Ishikawa (cell line): ENCODE measurements around the gene FCMR.

Experiments used
- CEBPB ChIP-seq: IDR thresholded peaks from 2 replicates; pipeline ENCODE4 v1.6.1; 2012
- CREB1 ChIP-seq: IDR thresholded peaks from 2 replicates; pipeline ENCODE4 v1.6.1; 2012; ENCODE audit warnings: low read depth
- EGR1 ChIP-seq: IDR thresholded peaks from 2 replicates; pipeline ENCODE4 v1.6.1; 2012
- EP300 ChIP-seq: IDR thresholded peaks from 2 replicates; pipeline ENCODE4 v1.6.1; 2012; ENCODE audit warnings: borderline replicate concordance
- FOXM1 ChIP-seq: IDR thresholded peaks from 2 replicates; pipeline ENCODE4 v1.6.1; 2012; ENCODE audit warnings: low read depth, borderline replicate concordance
- NFIC ChIP-seq: IDR thresholded peaks from 2 replicates; pipeline ENCODE4 v1.6.1; 2012
- RAD21 ChIP-seq: IDR thresholded peaks from 2 replicates; pipeline ENCODE4 v1.6.1; 2012; ENCODE audit warnings: low read depth
- TAF1 ChIP-seq: IDR thresholded peaks from 2 replicates; pipeline ENCODE4 v1.6.1; 2012; ENCODE audit warnings: low read depth, mild to moderate bottlenecking
- TCF12 ChIP-seq: IDR thresholded peaks from 2 replicates; pipeline ENCODE4 v1.6.1; 2012; ENCODE audit warnings: low read depth
- TEAD4 ChIP-seq: IDR thresholded peaks from 2 replicates; pipeline ENCODE4 v1.6.1; 2012
- YY1 ChIP-seq: IDR thresholded peaks from 2 replicates; pipeline ENCODE4 v1.6.1; 2012; ENCODE audit warnings: low read depth
- ZBTB7A ChIP-seq: IDR thresholded peaks from 2 replicates; pipeline ENCODE4 v1.6.1; 2012; ENCODE audit warnings: low read depth
- TF ChIP-seq, protein P1 (sequence below): IDR thresholded peaks from 2 replicates; pipeline ENCODE4 v1.6.1; 2012
- TF ChIP-seq, protein P2 (sequence below): IDR thresholded peaks from 2 replicates; pipeline ENCODE4 v1.6.1; 2012; ENCODE audit warnings: low read depth, mild to moderate bottlenecking
- TF ChIP-seq, protein P3 (sequence below): IDR thresholded peaks from 2 replicates; pipeline ENCODE4 v1.6.1; 2012

The FCMR gene

DNA sequence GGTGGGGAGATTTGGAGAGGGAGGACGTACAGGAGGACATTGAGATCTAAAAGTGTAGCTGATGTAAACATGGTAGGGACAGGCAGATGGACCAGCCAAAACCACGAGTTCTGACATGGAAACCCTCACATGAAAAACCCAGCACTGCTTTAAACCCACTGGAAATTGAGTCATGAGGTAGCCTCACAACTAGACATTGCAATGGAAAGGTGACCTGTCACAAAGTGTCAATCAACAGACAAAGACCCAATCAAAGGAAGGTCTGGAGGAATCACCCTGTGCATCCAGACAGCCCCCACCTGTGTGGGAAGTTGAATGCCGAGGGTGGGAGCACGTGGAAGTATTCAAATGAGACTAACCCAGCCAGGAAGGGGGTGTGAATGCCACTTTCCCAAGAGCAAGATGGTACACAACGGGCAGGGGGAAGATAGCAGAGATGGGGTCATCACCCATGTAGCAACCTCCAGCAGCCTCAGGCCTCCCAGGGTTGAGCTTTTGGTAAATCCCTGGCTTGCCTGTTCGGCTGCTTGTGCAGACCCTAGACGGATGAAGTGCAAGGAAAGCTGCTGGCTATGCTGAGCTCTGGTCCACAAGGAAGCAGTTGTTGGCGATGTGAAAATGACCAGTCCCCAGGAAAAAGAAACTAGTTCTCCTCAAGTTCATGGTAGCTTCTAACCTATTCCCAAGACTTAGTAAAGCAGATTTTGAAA lies 5.6 kb downstream of the FCMR start:
- no peak for TF ChIP-seq EP300
- TF ChIP-seq CREB1: no peak
- TF ChIP-seq, protein P1, sequence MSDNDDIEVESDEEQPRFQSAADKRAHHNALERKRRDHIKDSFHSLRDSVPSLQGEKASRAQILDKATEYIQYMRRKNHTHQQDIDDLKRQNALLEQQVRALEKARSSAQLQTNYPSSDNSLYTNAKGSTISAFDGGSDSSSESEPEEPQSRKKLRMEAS: no peak
- TF ChIP-seq FOXM1: no peak
- TF ChIP-seq, protein P2, sequence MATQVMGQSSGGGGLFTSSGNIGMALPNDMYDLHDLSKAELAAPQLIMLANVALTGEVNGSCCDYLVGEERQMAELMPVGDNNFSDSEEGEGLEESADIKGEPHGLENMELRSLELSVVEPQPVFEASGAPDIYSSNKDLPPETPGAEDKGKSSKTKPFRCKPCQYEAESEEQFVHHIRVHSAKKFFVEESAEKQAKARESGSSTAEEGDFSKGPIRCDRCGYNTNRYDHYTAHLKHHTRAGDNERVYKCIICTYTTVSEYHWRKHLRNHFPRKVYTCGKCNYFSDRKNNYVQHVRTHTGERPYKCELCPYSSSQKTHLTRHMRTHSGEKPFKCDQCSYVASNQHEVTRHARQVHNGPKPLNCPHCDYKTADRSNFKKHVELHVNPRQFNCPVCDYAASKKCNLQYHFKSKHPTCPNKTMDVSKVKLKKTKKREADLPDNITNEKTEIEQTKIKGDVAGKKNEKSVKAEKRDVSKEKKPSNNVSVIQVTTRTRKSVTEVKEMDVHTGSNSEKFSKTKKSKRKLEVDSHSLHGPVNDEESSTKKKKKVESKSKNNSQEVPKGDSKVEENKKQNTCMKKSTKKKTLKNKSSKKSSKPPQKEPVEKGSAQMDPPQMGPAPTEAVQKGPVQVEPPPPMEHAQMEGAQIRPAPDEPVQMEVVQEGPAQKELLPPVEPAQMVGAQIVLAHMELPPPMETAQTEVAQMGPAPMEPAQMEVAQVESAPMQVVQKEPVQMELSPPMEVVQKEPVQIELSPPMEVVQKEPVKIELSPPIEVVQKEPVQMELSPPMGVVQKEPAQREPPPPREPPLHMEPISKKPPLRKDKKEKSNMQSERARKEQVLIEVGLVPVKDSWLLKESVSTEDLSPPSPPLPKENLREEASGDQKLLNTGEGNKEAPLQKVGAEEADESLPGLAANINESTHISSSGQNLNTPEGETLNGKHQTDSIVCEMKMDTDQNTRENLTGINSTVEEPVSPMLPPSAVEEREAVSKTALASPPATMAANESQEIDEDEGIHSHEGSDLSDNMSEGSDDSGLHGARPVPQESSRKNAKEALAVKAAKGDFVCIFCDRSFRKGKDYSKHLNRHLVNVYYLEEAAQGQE: no peak
- TF ChIP-seq YY1: no peak
- no peak for TF ChIP-seq TAF1
- TF ChIP-seq RAD21: no peak
- TF ChIP-seq TEAD4: no peak
- TF ChIP-seq NFIC: no peak
- no peak for TF ChIP-seq CEBPB
- TF ChIP-seq, protein P3, sequence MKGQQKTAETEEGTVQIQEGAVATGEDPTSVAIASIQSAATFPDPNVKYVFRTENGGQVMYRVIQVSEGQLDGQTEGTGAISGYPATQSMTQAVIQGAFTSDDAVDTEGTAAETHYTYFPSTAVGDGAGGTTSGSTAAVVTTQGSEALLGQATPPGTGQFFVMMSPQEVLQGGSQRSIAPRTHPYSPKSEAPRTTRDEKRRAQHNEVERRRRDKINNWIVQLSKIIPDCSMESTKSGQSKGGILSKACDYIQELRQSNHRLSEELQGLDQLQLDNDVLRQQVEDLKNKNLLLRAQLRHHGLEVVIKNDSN: no peak
- no peak for TF ChIP-seq ZBTB7A
- TF ChIP-seq EGR1: no peak
- TF ChIP-seq TCF12: no peak

DNA sequence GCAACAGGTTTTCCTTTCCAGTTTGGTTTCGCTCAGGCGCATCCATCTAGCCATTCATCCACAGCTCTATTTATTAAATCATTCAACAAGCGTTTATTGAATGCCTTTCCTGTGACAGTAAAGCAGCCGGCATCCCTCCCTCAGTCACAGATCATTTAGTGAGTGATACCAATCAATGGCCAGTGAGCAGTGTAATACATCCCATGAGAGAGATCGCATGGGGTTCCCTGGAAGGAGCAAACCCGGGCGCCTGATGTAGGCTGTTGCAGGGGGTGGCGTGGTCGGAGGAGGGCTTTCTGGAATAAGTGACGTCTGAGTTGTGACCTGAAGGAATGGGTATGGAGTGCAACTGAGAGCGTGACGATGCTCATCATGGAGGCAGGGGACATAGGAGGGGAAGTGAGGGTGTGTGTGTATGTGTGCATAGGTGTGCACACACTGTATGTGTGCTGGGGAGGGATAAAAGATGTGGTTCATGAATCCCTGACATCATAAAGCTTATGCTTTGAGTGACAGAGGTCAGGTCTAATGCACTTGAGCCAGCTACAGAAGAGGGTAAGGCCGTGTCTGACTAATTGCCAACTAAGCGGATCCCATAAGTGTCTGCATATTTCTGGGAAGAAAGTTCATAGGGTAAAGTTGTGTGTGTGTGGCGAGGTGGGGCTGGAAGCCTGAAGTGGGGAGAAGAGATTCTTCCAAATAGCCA lies 6.6 kb downstream of the FCMR start:
- TF ChIP-seq NFIC (no peak), EGR1 (no peak), TAF1 (no peak), FOXM1 (no peak), EP300 (no peak)
- TF ChIP-seq, protein P1: no peak
- TF ChIP-seq, protein P3: no peak
- TF ChIP-seq, protein P2: no peak

DNA sequence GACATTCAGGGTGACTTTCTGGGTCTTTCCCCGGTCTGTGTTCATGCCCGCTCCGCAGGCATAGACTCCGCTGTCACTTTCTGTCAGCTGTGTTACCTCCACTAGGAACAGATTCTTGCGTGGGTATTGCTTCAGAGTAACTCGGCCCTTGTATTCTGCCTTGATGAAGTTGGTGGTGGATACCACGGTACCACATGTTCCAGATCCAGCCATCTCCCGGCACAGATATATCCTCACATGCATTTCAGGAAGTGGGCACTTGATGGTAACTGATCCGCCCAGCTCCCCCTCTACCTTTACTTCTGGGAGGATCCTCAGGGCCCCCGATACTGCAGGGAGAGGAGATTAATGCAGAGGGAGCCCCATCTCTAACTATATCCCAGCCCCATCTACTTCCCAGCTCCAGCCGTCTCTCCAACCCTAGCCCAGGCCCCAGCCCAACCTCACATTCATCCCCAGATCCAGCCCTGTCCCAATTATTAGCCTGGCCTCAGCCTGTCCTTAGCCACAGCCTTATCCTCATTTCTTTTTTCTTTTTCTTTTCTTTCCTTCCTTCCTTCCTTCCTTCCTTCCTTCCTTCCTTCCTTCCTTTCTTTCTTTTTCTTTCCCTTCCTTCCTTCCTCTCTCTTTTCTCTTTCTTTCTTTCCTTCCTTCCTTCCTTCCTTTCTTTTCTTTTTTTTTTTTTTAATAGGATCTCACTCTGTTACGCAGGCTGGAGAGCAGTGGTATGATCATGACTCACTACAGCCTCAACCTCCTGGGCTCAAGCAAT lies 7.8 kb downstream of the FCMR start:
- TF ChIP-seq ZBTB7A (no peak), RAD21 (no peak), CEBPB (no peak), FOXM1 (no peak), CREB1 (no peak), NFIC (no peak), TCF12 (no peak), EP300 (no peak), YY1 (no peak), EGR1 (no peak), TAF1 (no peak)
- TF ChIP-seq, protein P3: no peak
- TF ChIP-seq, protein P1: no peak
- TF ChIP-seq, protein P2: no peak
